Stimulated activated CD4-positive, alpha-beta T cell treated with anti-CD3 and anti-CD28 coated beads, Interleukin-4, amount 100 ng/mL, for 48 hours (primary cell): Measurements from ENCODE around the gene PLCD3.

Experiments used
- DNase-seq, 2 donors: peaks; one replicate each; pipeline ENCODE4 v3.0.0-alpha.2; 2020; ENCODE audit warnings: low read depth in 2 of 2

The PLCD3 gene

GRCh38 chr17:45103269-45103795, 29.0 kb downstream of the PLCD3 start:
- no peak for DNase-seq

DNA sequence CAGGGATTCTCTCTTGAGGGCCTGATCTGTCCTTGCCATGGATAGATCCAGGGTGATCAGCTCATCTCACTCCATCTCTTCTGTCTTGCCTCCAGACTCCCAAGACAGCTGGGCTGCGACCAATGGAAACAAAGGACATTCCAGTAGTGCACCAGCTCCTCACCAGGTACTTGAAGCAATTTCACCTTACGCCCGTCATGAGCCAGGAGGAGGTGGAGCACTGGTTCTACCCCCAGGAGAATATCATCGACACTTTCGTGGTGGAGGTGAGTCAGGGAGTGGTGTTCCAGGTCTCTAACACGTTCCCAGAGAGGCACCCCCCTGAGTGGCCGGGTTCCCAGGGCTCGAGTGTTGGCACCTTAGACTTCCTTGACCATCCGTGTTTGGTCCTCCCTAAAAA, 29.5 kb downstream of the PLCD3 start:
- no peak for DNase-seq

- DNase-seq, result no peak
These were observed 30.2 kb downstream of the PLCD3 start for GRCh38 chr17:45101883-45102811.

DNA sequence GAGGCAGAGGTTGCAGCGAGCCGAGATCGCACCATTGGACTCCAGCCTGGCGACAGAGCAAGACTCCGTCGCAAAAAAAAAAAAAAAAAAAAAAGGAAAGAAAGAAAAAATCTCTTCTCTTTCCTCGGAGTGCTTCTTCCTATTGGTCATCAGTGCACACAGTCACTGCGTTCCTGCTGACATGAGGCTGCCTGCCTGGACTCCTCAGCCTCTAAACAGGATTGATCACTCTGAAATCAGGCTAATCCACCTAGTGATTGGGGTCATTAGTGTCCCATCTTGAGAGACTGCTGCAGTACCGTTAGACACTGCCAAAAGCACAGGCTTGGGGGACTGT, 30.8 kb downstream of the PLCD3 start:
- DNase-seq, result no peak

DNA sequence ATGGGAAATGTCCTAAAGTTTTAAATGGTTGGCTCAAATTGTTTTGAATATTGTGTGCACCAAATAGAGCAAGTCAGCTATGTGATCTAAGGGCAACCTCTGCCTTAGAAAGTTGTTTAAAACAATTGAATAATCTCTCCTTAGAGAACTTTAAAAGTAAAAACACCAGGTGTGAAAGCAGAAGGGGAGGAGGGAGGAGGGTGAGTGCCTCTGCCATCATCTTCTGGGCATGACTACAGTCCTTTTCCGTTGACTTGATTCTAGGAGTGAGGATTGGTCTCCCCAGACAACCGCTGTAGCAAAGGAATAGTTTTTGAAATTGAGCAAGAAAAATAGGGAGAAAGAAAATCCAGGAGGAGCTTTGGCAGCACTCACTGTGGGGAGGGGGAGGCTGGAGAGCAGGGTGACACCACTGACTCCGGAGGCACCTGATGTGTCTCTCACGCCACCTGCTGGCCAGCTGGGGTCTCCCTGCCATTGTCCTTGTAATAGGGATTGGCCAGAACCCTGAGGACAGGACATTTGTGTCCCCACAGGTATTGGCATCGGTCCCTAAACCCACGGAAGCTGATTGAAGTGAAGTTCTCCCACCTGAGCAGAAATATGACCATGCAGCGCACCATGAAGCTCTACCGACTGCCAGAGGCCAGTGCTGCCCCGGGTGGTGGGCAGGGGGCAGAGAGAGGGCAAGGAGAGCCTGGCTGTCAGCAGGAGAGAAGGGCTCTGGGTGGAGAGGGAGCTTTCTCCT, 33.3 kb downstream of the PLCD3 start:
- peak; percentile 65 to 72 for DNase-seq

DNA sequence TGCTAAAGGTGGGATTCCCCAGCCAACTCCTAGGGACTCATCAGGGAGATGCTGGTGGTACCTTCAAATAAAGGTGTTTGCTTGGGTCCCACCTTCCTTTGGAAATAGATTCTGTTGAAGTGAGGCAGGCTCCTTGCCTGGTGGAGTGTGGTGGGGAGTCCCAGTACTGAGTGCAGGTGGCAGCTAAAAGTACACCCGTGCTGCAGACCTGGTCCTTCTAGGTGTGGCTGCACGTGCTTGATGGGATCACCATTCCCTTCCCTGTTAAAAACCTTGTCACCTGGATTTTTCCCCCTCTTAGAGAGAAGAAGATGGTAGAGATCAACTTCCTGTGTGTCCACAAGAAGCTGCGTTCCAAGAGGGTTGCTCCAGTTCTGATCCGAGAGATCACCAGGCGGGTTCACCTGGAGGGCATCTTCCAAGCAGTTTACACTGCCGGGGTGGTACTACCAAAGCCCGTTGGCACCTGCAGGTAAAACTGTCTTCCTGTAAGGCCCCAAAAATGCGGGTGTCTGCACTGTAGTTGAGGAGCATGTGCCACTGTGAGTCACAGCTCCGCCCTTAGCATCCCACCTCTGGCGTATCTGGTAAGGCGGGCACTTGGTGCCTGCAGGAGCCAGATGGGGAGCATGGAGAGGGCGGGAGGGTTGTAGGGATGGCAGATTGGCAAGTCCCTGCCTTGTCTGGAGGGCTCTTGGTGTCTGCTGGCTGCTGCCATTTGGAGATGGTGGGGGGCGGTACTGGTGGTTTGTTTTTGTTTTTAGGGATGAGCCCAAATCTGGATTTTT, 34.0 kb downstream of the PLCD3 start:
- DNase-seq, result no peak

DNA sequence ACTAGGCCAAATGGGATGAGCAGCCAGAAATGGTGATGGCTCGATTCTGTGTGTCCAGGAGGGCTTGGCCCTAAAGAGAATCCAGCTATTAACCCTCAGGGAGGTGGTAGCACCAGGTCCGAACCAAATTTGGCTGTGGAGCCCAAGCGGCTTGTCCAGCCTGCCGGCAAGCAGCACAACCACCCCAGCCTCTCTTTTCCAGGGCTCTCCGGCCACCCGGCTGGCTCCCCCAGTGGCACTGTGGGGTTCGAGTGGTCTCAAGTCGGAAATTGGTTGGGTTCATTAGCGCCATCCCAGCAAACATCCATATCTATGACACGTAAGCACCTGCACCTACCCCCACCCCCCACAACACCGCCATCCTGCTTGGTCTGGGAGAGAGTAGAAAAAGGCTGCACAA, 35.4 kb downstream of the PLCD3 start:
- no peak for DNase-seq

DNA sequence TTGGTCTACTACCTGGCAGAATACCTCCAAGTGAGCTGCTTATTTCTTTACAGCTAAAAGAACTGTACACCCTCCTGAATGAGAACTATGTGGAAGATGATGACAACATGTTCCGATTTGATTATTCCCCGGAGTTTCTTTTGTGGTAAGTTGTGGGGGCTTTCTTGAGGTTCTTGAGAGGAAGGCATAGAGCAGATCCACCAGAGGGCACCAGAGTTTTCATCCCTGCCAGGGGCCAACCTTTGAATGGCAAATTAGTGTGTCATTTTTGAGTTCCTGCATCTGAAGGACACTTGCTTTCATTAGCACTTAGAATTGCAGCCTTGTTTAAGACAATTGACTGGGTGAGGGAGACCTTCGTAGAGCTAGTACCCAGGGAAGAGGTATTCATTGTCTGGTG, 36.2 kb downstream of the PLCD3 start:
- no peak for DNase-seq

DNA sequence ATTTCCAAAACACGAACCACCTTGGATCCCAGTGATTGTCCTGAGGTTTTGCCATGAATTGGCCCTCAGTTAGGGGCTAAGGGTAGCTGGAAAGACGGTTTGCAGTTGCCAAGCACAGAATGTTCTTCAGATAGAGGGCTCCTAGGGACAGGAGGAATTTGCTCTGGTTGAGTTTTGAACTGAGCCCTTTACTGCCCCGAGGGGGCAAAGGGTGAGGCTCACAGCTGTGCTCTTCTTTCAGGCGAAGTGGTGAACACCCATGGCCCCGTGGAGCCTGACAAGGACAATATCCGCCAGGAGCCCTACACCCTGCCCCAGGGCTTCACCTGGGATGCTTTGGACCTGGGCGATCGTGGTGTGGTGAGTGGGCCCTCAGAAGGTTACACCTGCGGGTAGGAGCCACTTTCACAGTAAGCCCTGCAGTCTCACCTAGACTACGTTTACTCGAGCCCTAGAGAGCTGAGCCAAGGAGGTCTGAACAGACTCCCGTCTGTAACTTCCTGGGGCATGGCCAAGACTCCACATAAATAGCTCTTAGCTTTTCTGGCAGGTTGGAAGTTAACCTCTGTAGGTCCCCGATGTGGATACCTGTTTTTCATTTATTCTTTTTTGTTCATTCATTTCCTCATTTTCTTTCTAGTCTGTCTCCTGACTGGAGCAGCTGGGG, 38.7 kb downstream of the PLCD3 start:
- no peak for DNase-seq

DNA sequence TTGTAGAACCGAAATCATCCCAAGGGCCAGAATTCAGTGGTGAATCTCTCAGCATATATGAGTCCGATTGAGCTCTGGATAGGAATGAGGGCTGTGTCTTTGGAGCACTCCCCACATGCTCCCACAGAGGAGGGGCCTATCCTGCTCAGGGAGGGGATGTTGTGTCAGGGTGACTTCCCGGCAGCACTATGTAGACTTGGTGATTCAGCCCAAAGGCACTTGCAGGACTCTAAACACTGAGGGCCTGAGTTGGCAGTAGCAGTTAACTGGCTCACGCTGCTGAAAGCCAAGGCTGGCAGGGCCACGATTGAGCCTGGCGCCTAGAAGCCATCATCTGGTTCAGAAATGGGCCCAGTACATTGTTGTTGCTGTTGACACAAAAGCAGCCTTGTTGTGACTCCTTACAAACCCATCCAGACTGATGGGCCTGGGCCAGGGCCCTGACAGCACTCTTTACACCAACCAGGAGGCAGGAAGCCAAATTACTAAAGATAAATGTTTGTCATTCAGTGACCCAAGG, 39.3 kb downstream of the PLCD3 start:
- no peak for DNase-seq

GRCh38 chr17:45091778-45092425, 40.4 kb downstream of the PLCD3 start:
- DNase-seq, result no peak

- no peak for DNase-seq
These were observed 41.6 kb downstream of the PLCD3 start for GRCh38 chr17:45090711-45091110.

DNA sequence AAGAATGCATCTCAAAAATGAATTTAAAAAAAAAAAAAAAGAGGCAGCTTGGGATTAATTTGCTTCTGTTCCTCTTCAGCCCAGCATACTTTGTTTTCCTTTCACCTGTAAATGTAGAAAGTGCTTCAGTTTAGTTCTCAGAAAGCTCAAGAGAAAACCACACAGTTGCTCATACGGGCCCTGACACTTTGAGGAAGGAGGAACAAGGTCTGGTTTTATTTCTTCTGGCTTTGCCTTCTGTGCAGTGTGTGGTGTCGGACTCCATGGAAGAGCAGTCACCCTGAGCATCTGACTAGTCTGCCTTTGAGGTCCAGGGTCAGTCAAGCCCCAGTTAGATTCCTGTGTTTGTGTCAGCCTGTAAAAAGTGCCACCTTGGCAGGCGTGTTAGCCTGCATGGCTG, 43.6 kb downstream of the PLCD3 start:
- no peak for DNase-seq

GRCh38 chr17:45087978-45088377, 44.3 kb downstream of the PLCD3 start:
- no peak for DNase-seq

- no peak for DNase-seq
These were observed 44.8 kb downstream of the PLCD3 start for GRCh38 chr17:45087504-45087975.

DNA sequence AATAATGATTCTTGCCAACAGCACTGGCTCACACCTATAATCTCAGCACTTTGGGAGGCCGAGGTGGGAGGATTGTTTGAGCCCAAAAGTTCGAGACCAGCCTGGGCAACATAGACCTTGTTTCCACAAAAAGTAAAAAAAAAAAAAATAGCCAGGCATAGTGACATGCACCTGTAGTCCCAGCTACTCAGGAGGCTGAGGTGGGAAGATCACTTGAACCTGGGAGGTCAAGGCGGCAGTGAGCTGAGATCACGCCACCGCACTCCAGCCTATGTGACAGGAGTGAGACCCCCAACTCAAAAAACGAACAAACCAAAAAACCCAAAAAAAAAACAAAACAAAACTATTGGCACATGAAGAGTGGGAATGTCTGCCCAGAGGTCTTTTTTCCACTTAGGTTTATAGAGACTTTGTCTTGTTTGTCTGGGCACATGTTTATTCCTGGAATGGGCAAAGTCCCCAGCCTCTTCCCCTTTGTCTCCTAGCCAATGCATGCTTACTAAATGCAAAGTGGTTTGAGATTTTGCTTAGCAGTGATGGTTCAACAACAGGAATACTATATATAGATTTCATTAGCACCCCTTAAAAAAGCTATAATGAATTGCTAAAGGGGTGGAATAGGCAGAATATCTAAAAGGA, 45.3 kb downstream of the PLCD3 start:
- no peak for DNase-seq

DNA sequence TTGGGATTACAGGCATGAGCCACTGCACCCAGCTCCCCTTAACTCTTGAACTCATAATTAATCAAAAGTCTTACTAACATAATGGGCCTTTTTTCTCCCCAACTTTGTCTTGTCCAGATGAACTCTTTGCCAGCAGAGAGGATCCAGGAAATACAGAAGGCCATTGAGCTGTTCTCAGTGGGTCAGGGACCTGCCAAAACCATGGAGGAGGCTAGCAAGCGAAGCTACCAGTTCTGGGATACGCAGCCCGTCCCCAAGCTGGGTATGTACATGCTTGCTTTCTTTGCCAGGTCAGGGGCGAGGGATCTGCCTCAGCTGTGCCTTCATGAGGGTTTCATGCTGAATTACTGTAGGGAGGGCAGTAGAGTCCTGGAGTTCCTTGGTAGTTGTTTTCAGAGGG, 45.9 kb downstream of the PLCD3 start:
- no peak for DNase-seq

- DNase-seq, result no peak
These were observed 51.1 kb downstream of the PLCD3 start for GRCh38 chr17:45081047-45081703.

GRCh38 chr17:45077643-45078042, 54.7 kb downstream of the PLCD3 start:
- DNase-seq, result no peak
